SH-SY5Y (cell line): ENCODE results near the gene ENGASE.

Experiments used
- GATA2 ChIP-seq: IDR thresholded peaks from 2 replicates; pipeline ENCODE4 v1.6.1; 2011; ENCODE audit warnings: mild to moderate bottlenecking, low read depth, low read length
- GATA3 ChIP-seq: IDR thresholded peaks from 2 replicates; pipeline ENCODE4 v1.6.1; 2011; ENCODE audit warnings: low read depth, mild to moderate bottlenecking, low read length, moderate library complexity

DNA sequence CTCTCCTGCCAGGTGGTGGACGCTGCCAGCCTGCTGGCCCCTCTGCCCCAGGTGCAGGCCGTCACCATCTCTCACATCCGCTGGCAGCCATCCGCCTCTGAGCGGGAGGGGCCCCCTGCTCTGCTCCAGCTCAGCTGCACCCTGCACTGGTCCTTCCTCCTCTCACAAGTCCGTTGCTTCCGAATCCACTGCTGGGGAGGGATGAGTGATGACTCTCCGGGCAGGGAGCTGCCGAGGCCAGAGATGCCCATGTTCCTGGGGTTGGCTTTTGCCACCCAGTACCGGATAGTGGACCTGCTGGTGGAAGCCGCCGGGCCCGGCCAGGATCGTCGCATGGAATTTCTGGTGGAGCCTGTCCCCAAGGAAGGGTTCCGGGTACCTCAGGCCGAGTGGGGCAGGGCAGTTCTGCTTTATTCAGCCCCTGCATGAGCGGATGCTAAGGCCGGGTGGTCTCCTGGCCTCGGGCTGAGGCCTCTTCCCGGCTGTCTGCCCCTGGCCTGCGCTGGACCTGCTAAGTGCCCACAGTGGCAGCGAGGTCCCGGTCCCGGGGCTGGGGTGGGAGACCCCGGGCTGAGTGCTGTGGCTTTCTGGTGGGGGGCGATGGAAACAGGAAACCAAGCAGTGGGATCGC lies 11.4 kb downstream of the ENGASE start:
- TF ChIP-seq GATA3 = no peak
- no peak for TF ChIP-seq GATA2
